ENCODE data around the gene SNAPC4.
"Not testable (repeated sequence)": the region's sequence is repeated elsewhere in the genome, so short reads cannot be mapped to it uniquely, and the experiment has no call there.

Gene SNAPC4

DNA sequence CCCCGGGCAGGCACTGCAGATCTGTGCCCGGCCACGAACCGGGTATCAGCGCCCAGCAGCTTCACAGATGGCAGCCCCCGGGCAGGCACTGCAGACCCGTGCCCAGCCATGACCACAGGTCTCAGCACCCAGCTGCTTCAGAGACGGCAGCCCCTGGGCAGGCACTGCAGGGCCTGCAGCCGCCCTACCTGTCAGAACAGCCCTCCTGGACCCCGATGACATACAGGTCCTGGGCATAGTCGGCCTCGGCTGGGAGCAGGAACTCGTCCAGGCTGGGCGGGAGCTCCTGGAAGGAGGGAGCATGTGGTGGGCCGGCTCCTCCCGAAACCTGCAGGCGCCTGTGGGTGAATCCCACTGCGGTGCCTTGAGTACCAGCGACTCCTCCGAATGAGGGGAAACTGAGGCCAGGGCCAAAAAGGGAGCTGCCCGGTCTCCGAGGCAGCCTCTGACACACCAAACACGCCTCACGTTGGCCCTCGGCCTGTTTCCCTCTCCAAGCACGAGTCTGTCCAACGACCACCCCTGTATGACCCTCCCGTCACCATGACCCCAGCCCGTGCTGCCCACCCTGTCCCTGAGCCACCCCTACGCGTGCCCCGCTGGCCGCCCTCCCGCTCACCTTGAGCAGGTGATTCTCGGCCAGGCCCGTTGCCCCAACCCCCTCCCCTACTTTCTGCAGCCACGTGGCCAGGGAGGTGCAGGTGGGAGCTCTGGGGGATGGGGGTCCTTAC is 34.0 kb upstream of the SNAPC4 start:
- no peak for DNase-seq

DNA sequence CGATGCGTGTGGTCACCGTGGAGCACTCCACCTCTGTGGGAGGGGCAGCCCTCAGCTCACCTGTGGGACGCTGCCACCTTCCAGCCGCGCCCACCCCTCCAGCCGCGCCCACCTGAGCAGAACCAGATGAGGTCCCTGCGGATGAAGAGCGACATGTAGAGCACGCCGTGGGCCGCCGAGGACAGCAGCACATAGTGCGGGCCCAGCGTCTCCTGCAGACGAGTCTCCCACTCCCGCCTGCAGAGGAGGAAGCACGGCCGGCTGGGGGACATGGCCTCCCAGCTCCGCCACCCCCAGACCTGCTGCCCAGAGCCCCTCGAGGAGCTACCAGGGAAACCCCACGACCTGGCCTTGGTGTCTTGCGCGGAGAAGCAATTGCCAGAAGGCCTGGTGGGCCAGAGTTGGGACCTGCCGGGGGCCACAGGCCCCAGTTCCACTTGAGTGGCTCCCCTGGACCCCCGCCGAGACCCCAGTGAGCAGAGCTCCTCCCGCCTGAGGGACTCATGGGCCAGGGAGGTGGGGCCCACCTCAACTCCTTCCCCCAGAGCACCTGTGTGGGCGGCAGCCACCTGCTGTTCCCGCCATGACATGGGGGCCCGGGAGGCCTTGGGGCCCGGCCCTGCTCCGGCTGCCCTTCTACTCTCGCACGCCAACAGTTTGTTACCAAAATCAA is 33.2 kb upstream of the SNAPC4 start:
- no peak for DNase-seq

DNA sequence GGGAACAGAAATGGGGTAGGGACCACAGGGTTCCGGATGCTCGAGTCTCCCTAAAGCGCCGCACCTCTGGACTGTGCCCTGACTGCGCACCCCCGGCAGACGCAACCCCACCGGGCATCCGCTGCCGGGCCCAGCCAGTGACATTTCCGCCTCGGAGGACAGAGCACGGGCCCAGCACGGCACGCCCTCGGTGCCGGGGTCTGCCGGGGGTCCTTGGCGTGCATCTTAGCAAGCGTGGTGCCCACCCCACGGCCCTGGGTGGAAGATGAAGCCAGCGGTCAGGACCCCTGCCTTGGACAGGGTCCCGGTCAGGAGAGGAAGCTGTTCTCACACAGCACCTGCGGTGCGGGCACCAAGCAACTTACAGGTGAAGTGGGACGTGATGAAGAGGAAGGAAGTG is 32.6 kb upstream of the SNAPC4 start:
- DNase-seq = no peak

DNA sequence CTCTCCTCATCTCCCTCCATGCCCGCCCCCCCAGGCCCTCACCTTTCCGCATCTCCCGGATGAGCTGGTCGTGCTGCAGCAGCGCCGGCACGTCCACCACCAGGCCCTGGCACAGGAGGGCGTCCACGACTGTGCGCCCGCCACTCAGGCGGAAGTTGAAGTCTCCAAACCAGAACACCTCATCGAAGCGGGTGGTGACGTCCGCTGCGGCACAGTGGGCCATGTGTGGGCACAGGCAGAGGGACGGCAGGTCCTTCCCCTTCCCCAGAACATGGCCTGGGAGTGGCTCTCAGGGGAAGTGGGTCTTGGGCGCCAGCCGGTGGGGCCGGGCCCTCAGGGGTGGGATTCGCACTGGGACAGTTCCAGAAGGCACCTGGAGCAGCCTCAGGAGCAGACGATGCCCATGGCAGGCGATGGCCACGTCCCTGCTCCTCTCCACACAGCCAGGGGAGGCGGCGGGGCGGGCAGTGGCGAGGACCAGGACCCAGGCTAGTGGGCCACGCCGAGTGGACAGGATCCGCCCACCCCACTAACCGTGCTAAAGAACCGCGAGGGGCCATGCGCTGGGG is 31.9 kb upstream of the SNAPC4 start:
- DNase-seq = no peak

DNA sequence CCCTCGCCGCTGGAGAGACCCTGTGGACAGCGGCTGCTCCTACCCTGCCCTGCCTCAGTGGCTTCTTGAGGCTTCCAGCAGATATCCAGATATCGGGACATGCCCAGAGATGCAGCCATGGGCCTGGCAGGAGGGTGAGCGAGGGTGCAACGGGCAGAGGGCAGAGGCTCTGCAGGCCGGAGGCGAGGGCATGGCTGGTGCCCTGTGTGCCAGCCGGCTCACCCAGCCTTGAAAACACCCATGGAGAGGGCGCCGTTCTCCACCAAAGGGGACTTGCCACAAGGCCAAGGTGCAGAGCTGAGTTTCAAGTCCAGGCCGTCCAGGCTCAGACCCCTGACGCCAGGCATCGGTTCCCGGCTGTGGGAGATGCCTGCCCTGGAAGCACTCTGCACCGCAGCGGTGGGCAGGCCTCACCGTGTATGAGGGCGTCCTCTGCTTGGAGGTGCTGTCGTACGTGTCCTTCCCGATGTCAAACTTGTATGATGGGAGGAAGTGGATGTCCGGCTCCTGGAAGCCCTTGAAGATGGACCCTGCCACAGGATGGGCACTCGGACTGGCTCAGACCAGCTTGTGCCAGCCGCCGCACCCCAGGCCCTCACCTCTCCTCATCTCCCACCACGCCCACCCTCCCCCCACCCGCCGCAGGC is 30.7 kb upstream of the SNAPC4 start:
- DNase-seq = no peak

DNA sequence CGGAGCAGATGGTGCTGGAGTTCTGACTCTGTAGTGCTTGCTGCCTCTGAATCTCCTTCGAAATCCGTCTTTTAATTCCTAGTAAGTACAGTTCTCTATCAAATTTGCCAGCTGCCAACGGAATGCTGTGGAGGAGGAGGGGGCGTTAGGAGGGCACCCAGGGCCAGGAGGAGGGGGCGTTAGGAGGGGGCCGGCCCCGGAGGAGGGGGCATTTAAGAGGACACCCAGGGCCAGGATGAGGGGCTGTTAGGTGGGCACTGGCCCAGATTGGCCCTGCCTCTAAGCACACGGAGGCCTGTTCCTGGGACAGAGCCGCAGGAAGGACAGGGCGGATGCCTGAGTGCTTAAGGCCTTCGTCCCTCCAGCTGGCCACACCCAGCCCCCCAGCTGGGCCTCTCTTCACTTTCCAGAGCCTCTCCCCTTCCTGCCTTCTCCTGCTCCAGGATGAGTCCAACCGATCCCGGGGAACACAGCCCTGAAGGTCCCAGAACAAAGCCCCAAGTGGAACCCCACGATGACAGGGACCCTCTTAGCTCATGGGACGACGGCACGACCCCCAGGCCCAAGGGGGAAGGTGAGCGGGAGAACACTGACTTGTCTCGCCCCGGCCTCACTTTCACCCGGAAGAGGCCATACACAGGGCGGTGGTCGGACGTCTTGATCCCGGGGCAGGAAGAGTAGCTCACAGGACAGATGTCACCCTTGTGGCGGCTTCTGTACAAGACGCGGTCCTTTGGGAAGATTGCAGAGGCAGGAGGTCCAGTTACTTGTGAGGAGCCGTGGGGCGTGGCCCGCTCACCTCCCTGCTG is 29.9 kb upstream of the SNAPC4 start:
- DNase-seq = no peak

DNA sequence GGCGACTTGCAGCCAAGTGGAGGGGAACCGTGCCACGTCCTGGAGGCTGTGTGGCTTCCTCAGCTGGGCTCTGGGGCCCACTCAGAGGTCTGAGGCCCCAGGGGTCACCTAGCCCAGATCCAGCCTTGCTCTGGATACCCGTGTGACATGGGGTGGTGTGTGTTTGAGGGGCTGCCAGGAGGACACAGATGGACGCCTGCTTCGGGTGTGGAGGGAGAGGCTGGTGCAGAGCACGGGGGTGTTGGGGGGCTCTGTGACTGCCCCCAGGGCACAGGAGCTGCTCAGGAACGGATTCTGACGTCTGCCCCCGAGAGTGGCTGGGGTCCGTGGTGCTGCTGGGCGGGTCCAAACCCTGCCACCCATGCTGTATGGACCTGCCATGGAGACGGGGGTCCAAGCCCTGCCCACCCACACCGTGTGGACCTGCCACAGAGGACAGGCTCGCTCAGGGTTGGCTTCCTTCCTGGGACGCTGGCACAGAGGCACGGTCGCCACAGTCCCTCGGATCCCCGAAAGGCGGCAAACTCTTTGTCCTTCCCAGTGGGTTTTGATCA is 29.2 kb upstream of the SNAPC4 start:
- DNase-seq = no peak

DNA sequence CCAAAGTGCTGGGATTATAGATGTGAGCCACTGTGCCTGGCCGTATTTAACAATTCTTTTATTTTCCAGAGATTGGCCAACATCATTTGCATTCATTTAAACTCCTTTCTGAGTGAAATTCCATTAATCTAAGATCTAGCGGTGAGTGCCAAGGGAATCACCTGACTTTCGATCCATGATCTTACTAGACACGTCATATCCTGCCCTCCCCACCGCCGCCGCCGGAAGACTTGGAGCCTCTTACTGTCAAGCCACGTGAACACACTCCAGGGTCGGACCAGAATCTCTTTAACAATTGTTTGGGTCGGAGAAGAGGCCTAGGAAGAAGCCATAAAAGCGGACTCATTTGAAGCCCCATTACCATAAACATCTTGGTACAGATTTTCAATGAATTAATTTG is 26.8 kb upstream of the SNAPC4 start:
- DNase-seq = no peak

DNA sequence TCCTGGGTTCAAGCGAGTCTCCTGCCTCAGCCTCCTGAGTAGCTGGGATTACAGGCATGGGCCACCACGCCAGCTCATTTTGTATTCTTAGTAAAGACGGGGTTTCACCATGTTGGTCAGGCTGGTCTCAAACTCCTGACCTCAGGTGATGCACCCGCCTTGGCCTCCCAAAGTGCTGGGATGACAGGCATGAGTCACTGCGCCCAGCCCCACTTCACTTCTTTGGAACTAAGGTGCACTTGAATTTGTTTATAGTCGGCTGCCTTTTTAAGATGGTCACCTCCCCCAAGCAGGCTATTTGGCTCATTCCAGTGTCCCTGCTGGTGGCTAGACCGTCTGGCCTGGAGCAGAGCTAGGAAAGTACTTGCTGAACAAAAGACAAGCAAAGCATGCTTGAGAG is 25.4 kb upstream of the SNAPC4 start:
- not testable (repeated sequence) for DNase-seq

DNA sequence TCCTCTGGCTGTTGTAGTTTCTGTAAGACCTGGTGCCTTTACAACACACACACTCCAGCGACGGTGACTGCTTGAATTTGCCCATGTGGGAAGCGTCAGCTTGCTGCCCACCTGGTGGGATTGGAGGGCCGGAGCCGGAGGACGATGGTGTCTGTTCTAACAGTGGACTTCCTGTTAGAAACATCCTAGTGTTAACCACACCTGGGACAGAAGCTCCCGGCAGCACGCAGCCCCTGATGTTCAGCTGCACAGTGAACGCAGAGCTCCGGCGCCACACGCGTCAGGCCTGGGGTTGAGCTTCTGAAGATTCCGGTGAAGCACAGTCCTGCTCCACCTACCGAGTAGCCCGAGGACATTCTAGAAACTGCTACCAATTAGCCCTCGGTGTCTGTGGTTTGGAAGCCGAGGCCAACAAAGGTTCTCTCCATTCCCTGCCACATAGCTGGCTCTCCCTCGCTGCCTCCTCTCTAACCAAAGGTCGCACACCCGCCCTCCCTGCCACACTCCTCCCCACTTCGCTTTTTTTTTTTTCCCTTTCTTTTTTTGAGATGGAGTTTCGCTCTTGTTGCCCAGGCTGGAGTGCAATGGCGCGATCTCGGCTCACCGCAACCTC is 24.9 kb upstream of the SNAPC4 start:
- DNase-seq = no peak

DNA sequence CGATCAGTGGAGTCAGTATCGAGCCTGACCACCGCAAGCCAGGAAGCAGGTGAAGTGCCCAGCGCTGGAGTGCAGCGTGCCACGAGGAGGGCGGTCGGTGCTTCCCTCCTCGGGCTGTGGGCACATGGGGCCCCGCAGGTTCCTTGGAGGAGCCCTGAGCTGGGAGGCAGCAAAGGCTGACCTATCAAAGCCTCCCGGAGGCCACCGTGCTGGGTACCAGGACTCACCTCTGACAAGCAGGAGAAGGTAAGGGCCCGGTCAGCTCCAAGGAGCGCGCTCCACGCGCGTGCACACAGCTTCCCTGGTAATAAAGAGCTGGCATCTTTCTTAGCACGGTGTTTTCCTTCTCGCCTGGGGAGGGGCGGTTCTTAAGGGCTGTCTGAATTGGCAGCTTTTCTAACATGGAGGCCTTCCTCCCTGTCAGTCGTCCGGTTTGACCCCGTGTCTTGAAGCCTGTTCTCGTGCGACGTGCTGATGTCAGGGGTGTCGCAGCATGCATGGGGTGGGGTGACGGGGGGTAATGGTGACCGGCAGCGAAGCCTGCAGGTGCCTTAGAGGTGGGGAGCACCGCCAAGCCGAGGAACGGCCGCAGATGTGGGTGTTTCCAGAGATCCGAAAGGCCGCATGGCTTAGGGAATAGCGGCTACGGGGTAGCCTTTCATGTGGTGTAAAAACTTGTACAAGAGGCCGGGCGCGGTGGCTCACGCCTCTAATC is 23.6 kb upstream of the SNAPC4 start:
- no peak for DNase-seq

DNA sequence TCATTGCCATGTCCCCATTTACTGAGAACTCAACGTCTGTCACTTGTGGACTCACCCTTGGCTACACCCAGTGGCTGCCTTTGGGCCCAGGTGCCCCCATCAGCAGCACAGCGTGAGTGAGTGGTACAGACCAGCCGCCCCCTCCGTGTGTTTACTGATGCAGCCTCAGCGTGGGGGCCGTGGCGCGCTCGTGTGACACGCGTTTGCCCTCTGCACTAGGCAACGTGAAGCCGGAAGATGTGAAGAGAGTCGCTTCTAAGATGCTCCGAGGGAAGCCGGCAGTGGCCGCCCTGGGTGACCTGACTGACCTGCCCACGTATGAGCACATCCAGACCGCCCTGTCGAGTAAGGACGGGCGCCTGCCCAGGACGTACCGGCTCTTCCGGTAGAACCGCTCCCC is 22.9 kb upstream of the SNAPC4 start:
- DNase-seq = no peak

DNA sequence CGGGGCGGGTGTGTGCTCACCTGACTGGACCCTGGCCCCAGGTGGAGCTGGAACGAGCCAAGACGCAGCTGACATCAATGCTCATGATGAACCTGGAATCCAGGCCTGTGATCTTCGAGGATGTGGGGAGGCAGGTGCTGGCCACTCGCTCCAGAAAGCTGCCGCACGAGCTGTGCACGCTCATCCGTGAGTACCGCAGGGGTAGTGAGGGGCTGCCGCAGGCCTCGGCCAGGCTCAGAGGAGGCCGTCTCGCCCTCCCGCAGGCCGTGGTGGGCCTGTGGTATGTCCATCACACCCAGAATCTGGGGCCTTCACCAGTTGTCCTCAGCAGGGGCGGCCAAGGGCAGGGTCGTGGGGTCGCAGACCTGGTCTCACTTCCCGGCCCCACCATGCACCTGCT is 21.8 kb upstream of the SNAPC4 start:
- no peak for DNase-seq

DNA sequence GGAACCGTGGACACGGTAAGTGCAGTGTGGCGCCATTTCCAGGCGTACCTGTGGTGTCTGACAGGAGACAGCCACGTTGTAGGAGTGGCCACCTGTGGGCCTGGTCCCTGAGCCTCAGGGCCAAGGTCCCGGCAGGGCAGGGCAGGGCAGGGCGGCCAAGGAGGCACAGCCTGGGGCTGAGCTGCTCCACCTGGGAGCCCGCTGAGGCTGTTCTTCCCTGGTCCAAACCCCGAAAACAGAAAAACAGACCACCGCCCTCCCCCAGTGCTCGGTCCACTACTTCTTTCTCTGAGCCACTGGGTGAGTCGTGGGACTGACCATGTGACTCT is 19.1 kb upstream of the SNAPC4 start:
- DNase-seq = no peak

DNA sequence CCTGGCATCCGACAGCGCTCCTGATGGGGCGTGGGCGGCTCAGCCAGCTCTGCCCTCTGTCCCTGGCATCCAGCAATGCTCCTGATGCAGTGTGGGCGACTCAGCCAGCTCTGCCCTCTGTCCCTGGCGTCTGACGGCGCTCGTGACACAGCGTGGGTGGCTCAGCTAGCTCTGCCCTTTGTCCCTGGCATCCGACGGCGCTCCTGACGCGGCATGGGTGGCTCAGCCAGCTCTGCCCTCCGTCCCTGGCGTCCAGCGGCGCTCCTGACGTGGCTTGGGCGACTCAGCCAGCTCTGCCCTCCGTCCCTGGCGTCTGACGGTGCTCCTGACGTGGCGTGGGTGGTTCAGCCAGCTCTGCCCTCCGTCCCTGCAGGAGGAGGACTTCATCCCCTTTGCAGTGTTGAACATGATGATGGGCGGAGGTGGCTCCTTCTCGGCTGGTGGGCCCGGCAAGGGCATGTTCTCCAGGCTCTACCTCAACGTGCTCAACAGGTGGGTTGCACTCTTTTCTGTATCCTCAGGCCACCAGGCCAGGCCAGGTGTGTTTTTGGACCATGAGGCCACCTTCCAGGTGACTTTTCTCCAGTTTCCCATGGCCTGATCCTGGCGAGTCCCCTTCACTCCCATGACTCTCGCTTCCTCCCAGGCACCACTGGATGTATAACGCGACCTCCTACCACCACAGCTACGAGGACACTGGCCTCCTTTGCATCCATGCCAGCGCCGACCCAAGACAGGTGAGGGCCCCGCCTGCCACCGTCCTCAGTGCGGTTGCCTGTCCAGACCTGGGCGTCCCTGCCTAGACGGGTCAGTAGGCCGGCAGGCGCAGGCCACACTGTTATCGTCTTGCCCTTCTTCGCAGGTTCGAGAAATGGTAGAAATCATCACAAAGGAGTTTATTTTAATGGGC is 18.5 kb upstream of the SNAPC4 start:
- no peak for DNase-seq

DNA sequence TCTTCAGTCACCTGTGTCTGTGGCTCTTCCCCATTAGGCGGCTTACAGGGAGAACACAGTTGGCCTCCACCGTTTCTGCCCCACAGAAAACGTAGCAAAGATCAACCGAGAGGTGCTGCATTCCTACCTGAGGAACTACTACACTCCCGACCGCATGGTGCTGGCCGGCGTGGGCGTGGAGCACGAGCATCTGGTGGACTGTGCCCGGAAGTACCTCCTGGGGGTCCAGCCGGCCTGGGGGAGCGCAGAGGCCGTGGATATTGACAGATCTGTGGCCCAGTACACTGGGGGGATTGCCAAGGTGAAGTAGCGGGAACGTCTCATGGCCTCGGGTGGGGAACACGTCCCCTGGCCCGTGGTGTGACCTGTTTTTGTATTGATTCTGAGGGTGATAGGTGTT is 16.9 kb upstream of the SNAPC4 start:
- DNase-seq = no peak

DNA sequence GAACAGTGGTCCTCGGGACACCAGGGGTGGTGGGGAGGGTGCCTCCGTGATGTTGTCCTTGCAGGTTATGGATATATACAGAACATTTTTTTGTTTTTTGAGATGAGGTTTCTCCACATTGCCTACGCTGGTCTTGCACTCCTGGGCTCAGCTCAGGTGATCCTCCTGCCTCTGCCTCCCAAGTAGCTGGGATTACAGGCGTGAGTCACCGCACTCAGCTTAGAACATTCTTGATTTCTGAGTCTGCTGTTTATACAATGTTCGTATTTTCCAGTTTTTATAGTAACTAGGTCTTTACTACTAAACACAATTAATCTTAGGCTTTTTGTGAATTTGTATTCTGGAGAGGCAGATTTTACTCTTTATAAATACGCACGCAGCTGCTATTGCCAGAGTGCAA is 16.5 kb upstream of the SNAPC4 start:
- no peak for DNase-seq

DNA sequence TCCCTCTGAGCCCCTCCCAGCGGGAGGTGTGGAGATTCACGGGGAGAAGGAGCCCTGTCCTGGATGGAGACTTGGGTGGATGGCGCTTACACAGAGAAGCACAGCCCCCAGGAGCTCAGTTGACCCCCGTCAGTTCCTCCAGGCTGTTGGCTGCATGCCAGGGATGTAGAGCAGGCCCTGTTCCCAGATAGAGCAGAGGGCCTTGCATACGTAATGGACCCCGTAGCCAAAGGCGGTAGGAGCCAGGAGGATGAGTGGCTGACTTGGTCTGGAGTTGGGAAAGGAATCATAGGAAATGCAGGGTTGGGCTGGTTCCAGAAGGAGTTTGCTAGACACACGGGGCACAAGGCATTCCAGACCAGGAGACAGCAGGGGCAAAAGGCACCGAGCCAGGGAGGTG is 13.0 kb upstream of the SNAPC4 start:
- no peak for DNase-seq

DNA sequence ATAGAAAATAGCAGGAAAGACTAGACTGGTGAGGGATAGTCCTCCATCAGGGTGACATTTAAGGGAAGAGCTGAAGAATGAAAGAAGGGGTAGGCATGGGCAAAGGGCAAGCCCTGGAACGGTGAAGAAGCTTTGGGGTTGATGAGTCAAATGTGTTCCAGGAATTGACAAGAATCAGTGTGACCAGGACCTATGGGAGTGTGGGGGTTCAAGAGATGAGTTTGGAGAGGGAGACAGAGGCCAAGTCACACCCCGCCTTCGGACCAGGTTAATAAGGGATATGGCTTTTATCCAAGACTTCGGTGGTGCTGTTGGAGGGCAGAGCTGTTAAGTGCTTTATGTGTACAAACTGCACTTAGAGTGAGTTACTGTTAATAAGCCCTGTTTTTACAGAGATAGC is 11.4 kb upstream of the SNAPC4 start:
- DNase-seq = no peak

DNA sequence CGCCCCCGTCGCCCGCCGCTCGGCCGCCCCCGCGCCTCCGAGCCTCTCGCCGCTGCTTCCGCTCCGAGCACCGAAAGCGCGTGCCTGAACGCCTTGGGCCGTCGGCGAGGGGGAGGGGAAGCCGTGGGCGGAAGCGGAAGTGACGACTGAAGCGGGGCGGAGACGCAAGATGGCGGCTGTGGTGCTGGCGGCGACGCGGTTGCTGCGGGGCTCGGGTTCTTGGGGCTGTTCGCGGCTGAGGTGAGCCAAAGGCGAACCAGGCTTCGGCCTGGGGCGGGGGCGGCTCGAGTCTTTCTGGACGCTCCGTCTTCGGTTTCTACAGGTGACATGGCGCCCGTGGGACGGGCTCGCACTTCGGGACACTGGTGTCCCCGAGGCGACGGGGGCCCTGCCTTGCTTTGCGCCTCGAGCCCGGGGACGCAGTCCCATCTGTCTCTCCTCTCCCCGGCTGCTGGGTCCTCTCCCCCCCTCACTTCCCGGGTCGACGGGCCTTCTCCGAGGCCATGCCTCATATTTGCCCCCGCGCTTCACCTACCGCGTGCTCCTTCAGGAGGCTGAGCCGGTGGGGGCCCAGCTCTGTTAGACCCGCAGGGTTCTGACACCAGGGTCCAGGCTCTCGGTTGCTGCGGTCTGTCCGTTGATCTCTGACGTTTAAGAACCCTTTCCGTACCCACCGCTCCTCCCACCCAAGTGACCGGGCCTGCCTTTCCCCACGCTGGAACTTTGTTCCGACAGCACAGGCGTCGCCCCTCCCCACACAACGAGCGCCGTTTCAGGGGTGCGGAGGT is 10.7 kb upstream of the SNAPC4 start, which contains the start of the genes ENTR1 and PMPCA:
ENTR1 (minus strand) TSS at position 115 of the 788 bp plus-strand sequence. CDS start 217 bp downstream, outside the sequence.
PMPCA (plus strand) TSS at position 159 of the 788 bp plus-strand sequence; CDS start at position 170, 11 bp downstream.
- DNase-seq = peak; percentile 83

All from NCI-H1436 (cell line).